ENCODE data around the gene VKORC1.
"Not testable (repeated sequence)": the region's sequence is repeated elsewhere in the genome, so short reads cannot be mapped to it uniquely, and the experiment has no call there.

The VKORC1 gene

GRCh38 chr16:31094424-31095120 lies at the start of gene VKORC1:
Gene VKORC1 (minus strand): TSS chr16:31094797. CDS start chr16:31094729, 68 bp downstream.
- DNase-seq (ENCODE audit: low read depth in 2 of 2): peak; percentile 83 to 91

- no peak for DNase-seq (ENCODE audit: low read depth in 2 of 2)
Measured at GRCh38 chr16:31143694-31144148, 49.1 kb upstream of the VKORC1 start.

- DNase-seq (ENCODE audit: low read depth in 2 of 2): no peak
Measured at GRCh38 chr16:31143011-31143693, 48.6 kb upstream of the VKORC1 start.

- DNase-seq (ENCODE audit: low read depth in 2 of 2): peak; percentile 96 to 98
Measured at GRCh38 chr16:31142109-31143010, 47.8 kb upstream of the VKORC1 start.

GRCh38 chr16:31141489-31142108 lies 47.0 kb upstream of the VKORC1 start:
- no peak for DNase-seq (ENCODE audit: low read depth in 2 of 2)

- DNase-seq (ENCODE audit: low read depth in 2 of 2): not testable (repeated sequence)
Measured at GRCh38 chr16:31141071-31141469, 46.5 kb upstream of the VKORC1 start.

GRCh38 chr16:31138621-31139578 lies 44.3 kb upstream of the VKORC1 start:
- DNase-seq (ENCODE audit: low read depth in 2 of 2): no peak

GRCh38 chr16:31136822-31137499 lies 42.4 kb upstream of the VKORC1 start:
- DNase-seq (ENCODE audit: low read depth in 2 of 2): not testable (repeated sequence)

GRCh38 chr16:31136287-31136662 lies 41.7 kb upstream of the VKORC1 start:
- no peak for DNase-seq (ENCODE audit: low read depth in 2 of 2)

GRCh38 chr16:31135535-31136286 lies 41.1 kb upstream of the VKORC1 start, which contains the start of gene PRSS8:
Gene PRSS8 (minus strand): TSS chr16:31135727. CDS start chr16:31135498, 229 bp downstream.
- no peak for DNase-seq (ENCODE audit: low read depth in 2 of 2)

- DNase-seq (ENCODE audit: low read depth in 2 of 2): no peak
Measured at GRCh38 chr16:31134625-31135534, 40.3 kb upstream of the VKORC1 start.

GRCh38 chr16:31134091-31134571 lies 39.5 kb upstream of the VKORC1 start:
- DNase-seq (ENCODE audit: low read depth in 2 of 2): no peak

- no peak for DNase-seq (ENCODE audit: low read depth in 2 of 2)
Measured at GRCh38 chr16:31133046-31133501, 38.5 kb upstream of the VKORC1 start.

- no peak for DNase-seq (ENCODE audit: low read depth in 2 of 2)
Measured at GRCh38 chr16:31132303-31132979, 37.8 kb upstream of the VKORC1 start.

GRCh38 chr16:31131841-31132271 lies 37.3 kb upstream of the VKORC1 start:
- DNase-seq (ENCODE audit: low read depth in 2 of 2): no peak

- no peak for DNase-seq (ENCODE audit: low read depth in 2 of 2)
Measured at GRCh38 chr16:31131416-31131815, 36.8 kb upstream of the VKORC1 start.

GRCh38 chr16:31130899-31131298 lies 36.3 kb upstream of the VKORC1 start:
- no peak for DNase-seq (ENCODE audit: low read depth in 2 of 2)

Measured in stimulated activated CD4-positive, alpha-beta T cell treated with anti-CD3 and anti-CD28 coated beads, Interleukin-12 subunit alpha, Interleukin-12 subunit beta, amount 100 ng/mL, for 24 hours (primary cell).